22Rv1 (cell line): ENCODE measurements around the gene CREB3L4.
A peak's percentile ranks its signal among the peaks of the same experiment; 100 is the strongest.

Experiments
- H3K27ac ChIP-seq: fragments of 450-650 bp; 2 replicates; pipeline ENCODE4 v1.5.1; 2017
- CTCF ChIP-seq: fragments of 450-650 bp; IDR thresholded peaks from 2 replicates; pipeline ENCODE4 v1.5.1; 2017; ENCODE audit warnings: mild to moderate bottlenecking
- ZFX ChIP-seq: fragments of 450-650 bp; IDR thresholded peaks from 2 replicates; pipeline ENCODE4 v1.6.1; 2017; ENCODE audit warnings: antibody characterized with exemption, borderline replicate concordance

Gene CREB3L4

GRCh38 chr1:153922972-153923925 is 44.5 kb upstream of the CREB3L4 start, which contains the start of gene GATAD2B:
TSS of gene GATAD2B (minus strand) at chr1:153922972. CDS start at chr1:153828347, 94,625 bp downstream.
- H3K27ac ChIP-seq: peak within 1 kb of the TSS; percentile 90
- TF ChIP-seq CTCF (no peak), ZFX (no peak)

GRCh38 chr1:153926405-153926804 is 41.3 kb upstream of the CREB3L4 start:
- no peak for TF ChIP-seq ZFX
- TF ChIP-seq CTCF: no peak
- no peak overlapping the region for H3K27ac ChIP-seq

- peak overlapping the region; percentile 26; the same call in 1 of the 2 replicates for H3K27ac ChIP-seq
- no peak for TF ChIP-seq ZFX
Observed at GRCh38 chr1:153928245-153928644, 39.5 kb upstream of the CREB3L4 start.

- 0 out of 2 replicates have a peak overlapping the region, but pooled peaks have one; percentile 26 for H3K27ac ChIP-seq
- TF ChIP-seq CTCF (no peak), ZFX (no peak)
Observed at GRCh38 chr1:153928791-153929341, 38.8 kb upstream of the CREB3L4 start.

- H3K27ac ChIP-seq: 0 out of 2 replicates have a peak overlapping the region, but pooled peaks have one; percentile 26
- no peak for TF ChIP-seq ZFX
- no peak for TF ChIP-seq CTCF
Observed at GRCh38 chr1:153929426-153929825, 38.3 kb upstream of the CREB3L4 start.

GRCh38 chr1:153929981-153930948 is 37.4 kb upstream of the CREB3L4 start:
- TF ChIP-seq CTCF (0 out of 2 replicates have a peak, but pooled peaks have one; percentile 16), ZFX (no peak)
- H3K27ac ChIP-seq: no peak overlapping the region
